Measurements from ENCODE around the gene TBPL1.

- TF ChIP-seq CTCF (conservative IDR thresholded peaks at IDR 0.05; ENCODE audit: low read length) (no peak), EZH2phosphoT487 (IDR thresholded peaks at IDR 0.05; ENCODE audit: borderline replicate concordance) (no peak)
These were observed 13.0 kb upstream of the TBPL1 start for GRCh38 chr6:133939778-133940667.

All from Loucy (cell line).